Left renal pelvis (tissue), 4 donors: Measurements from ENCODE around the gene AP3B1. TPM values are rescaled to one million over a fixed set of nuclear protein-coding genes. Genes with fewer than 3 reads are reported as not detected.

Experiments used
- DNase-seq, 4 donors: peaks; one replicate each; pipeline ENCODE4 v3.0.0-alpha.2; 2013; ENCODE audit warnings: low read depth in 4 of 4, low spot score in 3 of 4
- polyA plus RNA-seq, 4 donors: library from polyadenylated mRNA; unstranded; fragments of 120-200 nt; gene quantifications; one replicate each; pipeline ENCODE4 v1.2.1, GENCODE V29; 2013; ENCODE audit not compliant: insufficient read length in 4 of 4

AP3B1 gene
- polyA plus RNA-seq, 4 donors, result 53.6 to 87.8 (median 72.2) TPM

DNA sequence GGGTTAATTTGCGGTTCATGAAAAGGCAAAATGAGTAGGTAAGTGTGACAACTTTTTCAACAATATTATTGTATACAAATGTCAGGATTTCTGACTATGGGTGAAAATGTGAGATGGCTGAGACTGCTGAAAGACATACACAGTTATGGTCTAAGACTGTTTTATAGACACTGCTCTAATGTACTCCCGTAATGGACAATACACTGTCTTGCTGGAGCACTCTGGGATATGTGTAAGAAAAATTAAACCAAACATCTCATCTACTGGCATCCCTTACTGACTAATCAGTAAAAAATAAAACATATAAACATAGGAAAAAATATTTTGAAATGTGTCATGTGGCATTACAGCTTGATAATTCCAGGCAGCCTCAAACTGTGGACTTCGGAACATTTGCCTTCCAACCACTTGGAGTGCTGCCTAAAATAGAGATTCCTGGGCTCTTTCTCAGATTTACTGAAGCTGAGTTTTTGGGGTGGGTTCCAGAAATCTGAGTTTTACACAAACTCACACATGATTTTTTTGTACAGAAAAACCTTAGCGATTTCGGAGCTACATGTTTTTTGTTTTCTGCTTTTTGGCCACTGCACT, 284.5 kb downstream of the AP3B1 start:
- DNase-seq, result no peak

GRCh38 chr5:78008356-78008967, 286.0 kb downstream of the AP3B1 start:
- DNase-seq, result no peak

DNA sequence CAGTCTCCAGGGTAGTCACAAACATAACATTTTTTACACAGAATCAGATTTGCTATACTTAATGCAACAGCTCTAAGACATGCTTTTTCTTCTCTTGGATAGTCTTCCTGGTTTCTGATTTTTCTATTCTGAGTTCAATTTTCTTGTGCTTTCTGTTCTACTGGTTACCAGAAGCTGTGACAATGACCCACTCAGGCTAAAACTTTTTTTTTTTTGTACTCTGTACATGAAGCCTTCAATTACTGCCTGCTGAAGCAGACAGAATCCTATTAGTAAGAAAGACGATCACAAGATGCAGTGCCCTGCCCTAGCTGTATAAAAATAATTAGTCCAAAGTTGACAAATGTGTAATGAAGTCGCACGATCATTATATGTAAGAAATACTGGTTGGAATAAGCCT, 287.3 kb downstream of the AP3B1 start:
- no peak for DNase-seq

GRCh38 chr5:78006449-78006848, 288.0 kb downstream of the AP3B1 start:
- no peak for DNase-seq

DNA sequence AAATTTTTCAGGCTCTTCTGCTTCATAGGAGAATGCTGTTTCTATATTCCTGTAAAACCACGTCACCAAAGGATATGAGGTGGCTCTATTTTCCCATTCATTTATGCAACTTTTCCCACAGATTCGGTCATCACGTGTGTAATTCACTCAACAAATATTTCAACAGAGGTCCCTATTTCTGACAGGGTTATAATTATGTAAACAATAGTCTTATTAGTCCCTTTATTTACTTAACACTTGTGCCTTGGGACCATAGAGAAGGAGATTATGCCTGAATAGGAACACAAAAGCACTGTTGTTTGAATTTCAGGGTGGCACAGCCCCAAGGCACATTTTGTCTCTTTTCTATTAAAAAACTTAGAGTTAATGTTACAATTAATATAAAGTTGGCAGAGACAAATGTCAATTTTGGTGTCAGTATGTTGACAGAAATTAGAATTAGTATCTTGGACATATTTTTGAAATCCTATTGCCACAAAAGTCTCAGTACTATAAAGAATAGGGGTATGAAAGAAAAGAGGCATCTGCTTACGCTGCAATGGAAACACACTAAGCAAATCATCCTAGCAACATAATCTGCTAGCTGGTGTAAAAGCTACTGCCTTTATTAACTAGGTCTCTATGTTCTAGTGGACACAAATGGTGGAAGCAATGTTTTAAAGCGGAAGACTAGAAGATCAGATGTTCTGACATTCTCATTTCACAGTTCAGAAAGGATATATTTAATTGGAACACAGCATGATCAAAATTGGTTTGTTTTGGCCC, 289.3 kb downstream of the AP3B1 start:
- no peak for DNase-seq

DNA sequence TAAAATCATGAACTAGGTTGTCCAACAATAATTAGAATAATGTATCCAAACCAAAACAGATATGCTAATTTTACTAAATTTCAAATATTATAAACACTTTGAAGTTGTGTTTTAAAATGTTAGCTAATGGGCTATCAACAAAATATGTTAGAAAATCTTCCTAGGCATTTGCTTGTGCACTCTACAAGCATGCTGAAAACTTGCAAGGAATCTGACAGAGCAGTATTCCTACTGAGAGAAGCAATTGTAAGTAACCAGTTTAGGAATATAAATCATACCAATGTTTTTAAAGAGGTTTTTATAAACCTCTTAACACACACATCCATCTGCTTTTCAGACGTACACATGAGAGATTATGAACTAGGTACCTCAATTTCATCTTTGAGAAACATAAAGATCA, 289.9 kb downstream of the AP3B1 start:
- no peak for DNase-seq

DNA sequence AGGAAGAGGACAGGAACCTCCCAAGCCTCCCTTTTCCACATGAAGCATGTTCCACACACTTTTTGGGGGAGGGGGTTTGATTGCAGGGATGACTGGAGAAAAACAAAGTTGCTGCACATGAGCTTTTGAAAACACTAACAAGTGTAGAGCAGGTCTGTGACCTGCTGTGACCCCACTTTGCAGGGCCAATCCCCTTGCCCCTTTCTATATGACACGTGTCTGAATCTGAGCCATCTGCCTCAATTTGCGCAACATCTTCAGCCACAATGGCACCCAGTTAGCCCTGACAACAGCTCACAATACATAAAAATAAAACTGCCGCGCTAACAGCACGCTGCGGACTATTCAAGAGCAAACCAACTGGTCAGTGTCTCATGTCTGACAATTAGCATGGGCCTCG, 290.6 kb downstream of the AP3B1 start:
- DNase-seq, result no peak

GRCh38 chr5:78003450-78003849, 291.0 kb downstream of the AP3B1 start:
- no peak for DNase-seq

DNA sequence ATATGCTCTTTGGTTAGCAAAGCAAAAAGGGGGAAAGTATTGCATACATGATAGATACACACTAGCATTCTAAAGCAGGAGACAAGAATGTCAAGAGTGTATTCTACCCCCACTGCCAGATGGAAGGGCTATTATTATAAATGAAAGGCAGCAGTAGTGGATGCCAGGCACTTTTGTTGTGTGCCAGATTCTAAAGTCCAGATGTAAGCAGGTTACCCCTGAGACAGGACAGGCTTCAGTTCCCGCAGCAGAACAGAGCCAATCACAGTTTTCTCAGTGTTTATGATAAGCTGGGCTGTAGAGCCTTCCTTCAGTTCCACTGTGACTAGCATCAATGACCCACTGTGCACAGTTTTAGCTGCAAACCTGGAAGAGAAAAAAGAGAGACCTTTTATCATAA, 291.8 kb downstream of the AP3B1 start:
- no peak for DNase-seq

DNA sequence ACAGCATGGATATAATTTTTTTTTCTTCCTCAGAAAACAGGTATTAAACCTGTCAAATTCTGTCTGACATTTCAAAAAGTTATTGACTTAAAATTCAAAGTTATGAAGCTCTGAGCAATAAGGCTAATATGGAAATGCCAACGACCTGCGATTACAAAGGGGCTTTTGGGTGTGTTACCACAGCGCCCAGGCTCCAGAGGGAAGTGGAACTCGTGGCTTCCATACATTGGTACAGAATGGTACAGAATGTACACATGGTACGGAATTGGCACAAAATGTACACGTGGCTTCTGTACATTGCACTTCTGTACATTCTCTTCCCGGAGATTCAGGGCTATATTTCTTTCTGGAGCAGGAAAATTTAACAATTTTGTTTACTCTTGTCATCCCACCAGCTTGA, 293.3 kb downstream of the AP3B1 start:
- DNase-seq, result no peak

DNA sequence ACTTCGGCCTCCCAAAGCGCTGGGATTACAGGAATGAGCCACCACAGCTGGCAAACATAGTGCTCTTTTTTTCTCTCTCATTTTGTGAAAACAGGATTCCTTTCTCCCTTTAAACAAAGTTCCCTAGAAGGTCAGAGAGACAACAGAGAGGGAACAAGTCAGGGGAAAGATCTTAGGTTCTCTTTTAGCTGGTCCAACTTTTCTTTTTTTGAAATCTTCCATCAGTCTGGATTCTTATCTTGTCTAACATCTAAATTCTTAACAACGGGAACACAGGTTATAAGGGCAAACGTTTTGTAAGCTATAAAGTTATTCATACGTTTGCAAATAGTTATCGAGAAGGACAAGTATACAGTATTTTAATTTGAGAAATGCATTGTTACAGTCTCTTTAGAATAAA, 294.3 kb downstream of the AP3B1 start:
- DNase-seq, result no peak

- DNase-seq, result no peak
These were observed 295.1 kb downstream of the AP3B1 start for GRCh38 chr5:77999399-77999798.

GRCh38 chr5:77996943-77997342, 297.6 kb downstream of the AP3B1 start:
- DNase-seq, result no peak

GRCh38 chr5:77995793-77996409, 298.6 kb downstream of the AP3B1 start:
- DNase-seq, result no peak

- DNase-seq, result no peak
These were observed 299.6 kb downstream of the AP3B1 start for GRCh38 chr5:77994943-77995342.

GRCh38 chr5:77993855-77994318, 300.6 kb downstream of the AP3B1 start:
- DNase-seq, result no peak

- no peak for DNase-seq
These were observed 301.2 kb downstream of the AP3B1 start for GRCh38 chr5:77993141-77993854.

DNA sequence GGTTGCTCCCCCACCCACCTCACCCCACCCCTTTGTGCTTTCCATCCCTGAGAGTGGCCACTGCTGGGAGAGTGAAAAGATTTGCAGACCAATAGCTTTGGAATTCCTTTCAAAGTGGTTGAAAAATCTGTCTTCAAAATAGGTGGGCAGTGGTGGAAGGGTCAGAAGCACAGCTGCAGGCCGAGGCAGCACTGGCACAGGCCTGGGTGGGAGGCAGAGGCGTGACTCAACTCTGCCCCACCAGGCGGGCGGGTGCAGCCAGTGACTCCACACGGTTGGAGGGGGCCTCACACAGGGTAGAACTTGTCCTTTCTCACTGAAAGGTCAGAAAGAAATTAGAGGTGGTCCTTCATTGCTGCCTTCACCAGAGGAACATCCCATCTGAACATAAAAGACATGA, 303.4 kb downstream of the AP3B1 start:
- no peak for DNase-seq

GRCh38 chr5:77990020-77990419, 304.5 kb downstream of the AP3B1 start:
- DNase-seq, result no peak

DNA sequence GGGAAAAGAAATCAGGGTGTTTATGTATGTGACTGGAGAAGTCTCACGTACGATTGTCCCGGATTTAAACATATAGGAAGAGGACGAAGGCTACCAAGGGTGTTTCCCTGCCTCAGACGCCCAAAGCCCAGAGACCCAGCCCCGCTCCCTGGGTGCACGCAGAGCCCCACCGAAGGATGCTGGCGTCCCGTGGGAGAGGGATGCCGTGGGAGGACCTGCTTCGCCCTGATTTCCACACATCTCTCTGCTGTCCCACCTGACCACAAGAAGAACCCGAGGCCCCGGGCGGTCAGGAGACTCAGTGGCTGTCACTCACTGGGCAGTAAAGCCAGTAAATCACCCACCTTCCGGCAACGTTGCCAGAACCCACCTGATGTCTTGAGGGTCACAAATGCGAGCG, 306.5 kb downstream of the AP3B1 start:
- DNase-seq, result no peak

GRCh38 chr5:77987331-77987730, 307.2 kb downstream of the AP3B1 start:
- no peak for DNase-seq
